NB4 (cell line): ENCODE measurements around the gene TDRD1.

Source experiments
- DNase-seq: peaks from one replicate; pipeline ENCODE4 v3.0.0; 2010; ENCODE audit warnings: low read depth
- H3K4me3 ChIP-seq: one replicate; pipeline ENCODE4 v1.5.1; 2011; ENCODE audit warnings: mild to moderate bottlenecking, low read depth, low read length, moderate library complexity
- MYC ChIP-seq: IDR thresholded peaks from 2 replicates; pipeline ENCODE4 v1.6.1; 2011; ENCODE audit warnings: low read depth, low read length
- POLR2A ChIP-seq: IDR thresholded peaks from 2 replicates; pipeline ENCODE4 v1.6.1; 2011; ENCODE audit warnings: mild to moderate bottlenecking; ENCODE audit not compliant: insufficient read length; ENCODE audit errors: extremely low read depth
- TF ChIP-seq, protein P1 (sequence below): IDR thresholded peaks from one replicate; pipeline ENCODE4 v1.5.1; 2012; ENCODE audit warnings: low read depth, low read length
- TF ChIP-seq, protein P2 (sequence below): IDR thresholded peaks from 2 replicates; pipeline ENCODE4 v1.6.1; 2011; ENCODE audit warnings: low read depth, low read length

Gene TDRD1

DNA sequence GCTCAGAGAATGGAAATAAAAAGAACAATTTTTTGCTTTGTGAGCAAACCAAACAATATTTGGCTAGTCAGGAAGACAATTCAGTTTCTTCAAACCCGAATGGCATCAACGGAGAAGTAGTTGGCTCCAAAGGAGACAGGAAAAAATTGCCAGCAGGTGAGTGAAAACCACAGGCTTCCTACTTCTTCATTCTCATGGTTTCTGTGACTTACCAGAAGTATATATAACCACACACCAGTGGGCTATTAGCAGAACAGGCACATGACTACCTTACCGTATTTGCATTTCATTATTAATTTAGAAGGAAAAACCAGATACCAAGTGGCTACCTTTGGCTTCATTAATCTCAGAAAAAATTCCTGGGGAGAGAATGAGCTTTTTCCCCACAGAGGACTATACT, 8.8 kb downstream of the TDRD1 start:
- no peak overlapping the region for H3K4me3 ChIP-seq
- TF ChIP-seq, protein P1, sequence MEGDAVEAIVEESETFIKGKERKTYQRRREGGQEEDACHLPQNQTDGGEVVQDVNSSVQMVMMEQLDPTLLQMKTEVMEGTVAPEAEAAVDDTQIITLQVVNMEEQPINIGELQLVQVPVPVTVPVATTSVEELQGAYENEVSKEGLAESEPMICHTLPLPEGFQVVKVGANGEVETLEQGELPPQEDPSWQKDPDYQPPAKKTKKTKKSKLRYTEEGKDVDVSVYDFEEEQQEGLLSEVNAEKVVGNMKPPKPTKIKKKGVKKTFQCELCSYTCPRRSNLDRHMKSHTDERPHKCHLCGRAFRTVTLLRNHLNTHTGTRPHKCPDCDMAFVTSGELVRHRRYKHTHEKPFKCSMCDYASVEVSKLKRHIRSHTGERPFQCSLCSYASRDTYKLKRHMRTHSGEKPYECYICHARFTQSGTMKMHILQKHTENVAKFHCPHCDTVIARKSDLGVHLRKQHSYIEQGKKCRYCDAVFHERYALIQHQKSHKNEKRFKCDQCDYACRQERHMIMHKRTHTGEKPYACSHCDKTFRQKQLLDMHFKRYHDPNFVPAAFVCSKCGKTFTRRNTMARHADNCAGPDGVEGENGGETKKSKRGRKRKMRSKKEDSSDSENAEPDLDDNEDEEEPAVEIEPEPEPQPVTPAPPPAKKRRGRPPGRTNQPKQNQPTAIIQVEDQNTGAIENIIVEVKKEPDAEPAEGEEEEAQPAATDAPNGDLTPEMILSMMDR, result no peak
- TF ChIP-seq POLR2A, result no peak
- TF ChIP-seq, protein P2, sequence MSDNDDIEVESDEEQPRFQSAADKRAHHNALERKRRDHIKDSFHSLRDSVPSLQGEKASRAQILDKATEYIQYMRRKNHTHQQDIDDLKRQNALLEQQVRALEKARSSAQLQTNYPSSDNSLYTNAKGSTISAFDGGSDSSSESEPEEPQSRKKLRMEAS, result no peak
- DNase-seq, result no peak

DNA sequence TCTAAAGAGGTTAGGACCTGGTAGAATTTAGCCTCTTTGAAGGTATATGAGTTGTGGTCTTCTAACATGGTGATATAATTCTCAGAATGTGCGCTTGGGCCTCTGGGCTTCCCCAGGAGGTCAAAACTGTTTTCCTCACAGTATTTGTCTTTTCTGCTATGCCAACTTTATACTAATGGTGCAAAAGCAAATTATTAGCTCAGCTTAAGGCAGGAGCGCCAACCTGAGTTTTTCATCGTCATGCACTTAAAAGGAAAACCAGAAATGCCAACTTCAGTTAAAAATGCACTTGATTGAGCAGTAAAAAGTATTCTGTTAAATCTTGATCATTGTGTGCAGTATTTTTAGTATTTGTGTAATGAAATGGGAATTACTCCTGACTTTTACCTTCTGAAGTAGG, 9.7 kb downstream of the TDRD1 start:
- no peak overlapping the region for H3K4me3 ChIP-seq
- TF ChIP-seq MYC (no peak), POLR2A (no peak)
- TF ChIP-seq, protein P2, result no peak
- DNase-seq, result no peak

DNA sequence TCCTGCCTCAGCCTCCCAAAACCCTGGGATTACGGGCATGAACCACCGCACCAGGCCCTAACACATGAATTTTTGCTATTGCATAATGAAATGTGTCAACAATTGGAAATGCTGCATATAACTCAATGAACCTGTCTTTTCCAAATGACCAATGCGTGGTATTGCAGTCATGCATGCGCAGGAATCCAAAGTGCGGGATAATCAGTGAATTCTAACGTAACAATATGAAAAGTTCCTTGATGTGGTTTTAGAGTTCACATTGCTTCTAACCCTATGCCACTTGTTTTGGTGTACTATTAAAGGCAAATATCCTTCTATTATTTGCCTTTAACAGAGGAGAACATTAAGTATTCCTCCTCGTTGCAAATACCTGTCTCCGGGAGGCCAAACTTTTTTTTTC, 10.5 kb downstream of the TDRD1 start:
- TF ChIP-seq, protein P2, result no peak
- TF ChIP-seq, protein P1, result no peak
- no peak for TF ChIP-seq MYC
- no peak for TF ChIP-seq POLR2A
- DNase-seq, result no peak
- no peak overlapping the region for H3K4me3 ChIP-seq

DNA sequence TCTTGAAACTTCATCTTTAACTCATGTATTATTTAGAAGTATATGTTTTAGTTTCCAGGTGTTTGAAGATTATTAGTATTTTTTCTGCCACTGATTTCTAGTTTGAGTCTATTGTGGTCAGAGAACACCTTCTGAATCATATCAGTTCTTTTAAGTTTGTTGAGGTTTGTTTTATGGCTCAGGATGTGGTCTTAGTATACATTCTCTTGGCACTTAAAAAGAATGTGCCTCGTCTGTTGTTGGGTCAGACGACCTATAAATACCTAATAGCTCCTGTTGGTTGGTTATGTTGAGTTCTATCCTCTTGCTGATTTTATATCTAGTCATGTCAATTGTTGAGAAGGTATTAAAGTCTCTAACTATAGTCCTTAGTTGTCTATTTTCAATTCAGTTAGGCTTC, 15.9 kb downstream of the TDRD1 start:
- TF ChIP-seq, protein P2, result no peak
- no peak for TF ChIP-seq POLR2A
- no peak overlapping the region for H3K4me3 ChIP-seq
- DNase-seq, result no peak

DNA sequence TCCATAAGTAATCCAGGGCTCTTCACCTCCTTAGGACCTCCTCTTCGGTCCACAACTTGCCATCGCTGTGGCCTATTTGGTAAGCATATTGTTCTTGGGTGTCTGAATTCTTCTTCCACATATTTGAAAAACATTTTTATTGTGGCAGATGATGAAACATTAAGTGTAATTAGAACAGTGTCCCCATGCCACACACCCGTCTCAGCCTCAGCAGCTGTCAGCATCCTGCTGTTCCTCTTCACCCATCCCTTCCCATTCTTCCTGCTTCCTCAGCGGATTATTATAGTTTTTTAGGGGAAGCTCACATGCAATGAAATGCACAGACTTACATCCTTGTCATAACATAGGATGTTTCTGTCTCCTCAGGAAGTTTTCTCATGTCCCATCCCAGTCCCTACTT, 20.1 kb downstream of the TDRD1 start:
- no peak overlapping the region for H3K4me3 ChIP-seq
- TF ChIP-seq MYC, result no peak
- TF ChIP-seq, protein P2, result no peak
- DNase-seq, result no peak

DNA sequence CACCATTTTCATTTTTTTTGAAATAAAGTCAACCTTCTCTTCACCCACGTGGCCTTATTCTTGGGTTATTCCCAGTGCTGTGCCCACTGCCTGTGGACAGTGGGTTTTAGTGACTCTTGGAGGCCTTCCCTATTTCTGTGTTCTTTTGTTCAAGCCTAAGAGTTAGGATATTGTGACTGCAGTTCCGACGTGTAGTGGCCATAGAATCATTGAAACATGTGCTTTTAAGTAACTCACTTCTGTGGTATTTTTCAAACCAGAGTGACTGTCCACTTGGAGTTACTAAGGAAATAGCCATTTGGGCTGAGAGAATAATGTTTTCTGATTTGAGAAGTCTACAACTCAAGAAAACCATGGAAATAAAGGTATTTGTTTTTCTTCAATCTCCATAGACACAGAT, 23.7 kb downstream of the TDRD1 start:
- H3K4me3 ChIP-seq, result no peak overlapping the region
- DNase-seq, result no peak
- TF ChIP-seq, protein P2, result no peak
- no peak for TF ChIP-seq POLR2A
- TF ChIP-seq MYC, result no peak
- TF ChIP-seq, protein P1, result no peak

DNA sequence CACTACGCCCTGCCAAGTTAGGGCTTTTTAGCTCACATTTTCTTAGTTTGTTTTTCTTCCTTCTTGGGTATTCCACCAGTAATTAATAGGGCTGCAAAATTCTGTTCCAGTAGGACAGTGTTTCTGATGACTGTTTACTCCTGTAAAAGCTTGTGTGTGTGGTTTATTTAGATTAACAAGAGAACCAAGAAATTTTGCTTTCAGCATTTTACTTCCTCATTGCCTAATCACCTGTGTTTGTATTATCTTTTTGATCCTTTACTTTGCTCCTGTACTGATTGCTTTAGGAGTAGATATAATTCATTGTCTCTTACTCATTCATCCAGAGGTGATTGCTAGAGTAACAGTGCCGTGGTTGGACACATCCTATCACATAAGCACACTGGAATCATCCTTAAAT, 27.7 kb downstream of the TDRD1 start:
- DNase-seq, result no peak
- TF ChIP-seq, protein P1, result no peak
- no peak for TF ChIP-seq MYC
- TF ChIP-seq, protein P2, result no peak
- no peak for TF ChIP-seq POLR2A
- no peak overlapping the region for H3K4me3 ChIP-seq
